Sigmoid colon (tissue), 7 donors: ENCODE results near the gene DAAM1. TPM values are rescaled to one million over a fixed set of nuclear protein-coding genes. Genes with fewer than 3 reads are reported as not detected.

Experiments used
- DNase-seq: peaks from one replicate; pipeline ENCODE4 v3.0.0-alpha.2; 2019
- H3K27ac ChIP-seq, 4 donors: fragments of 200-600 bp; sonication (generic); one replicate each; pipeline ENCODE4 v1.5.1; 2016 to 2019; ENCODE audit warnings: mild to moderate bottlenecking in 1 of 4
- H3K27me3 ChIP-seq, 3 donors: fragments of 200-600 bp; sonication (generic); one replicate each; pipeline ENCODE4 v1.5.1; 2019; ENCODE audit warnings: mild to moderate bottlenecking in 1 of 3
- H3K36me3 ChIP-seq, 4 donors: fragments of 200-600 bp; sonication (generic); one replicate each; pipeline ENCODE4 v1.5.1; 2016 to 2019
- H3K4me1 ChIP-seq, 4 donors: fragments of 200-600 bp; sonication (generic); one replicate each; pipeline ENCODE4 v1.5.1; 2017 to 2019
- H3K4me3 ChIP-seq, 4 donors: fragments of 200-600 bp; sonication (generic); one replicate each; pipeline ENCODE4 v1.5.1; 2017 to 2019; ENCODE audit warnings: mild to moderate bottlenecking in 2 of 4, moderate library complexity in 1 of 4
- H3K9me3 ChIP-seq, 4 donors: fragments of 200-600 bp in 3 of 4; sonication (generic) in 3 of 4; one replicate each; pipeline versions ENCODE4 v1.5.1 to v1.6.1; 2013 to 2019
- EP300 ChIP-seq, 4 donors: sonication (generic); formaldehyde crosslinking; IDR thresholded peaks; one replicate each; pipeline ENCODE4 v1.6.1; 2017; ENCODE audit warnings: antibody characterized with exemption in 4 of 4
- POLR2A ChIP-seq, 2 donors: fragments of 450-650 bp; IDR thresholded peaks; one replicate each; pipeline ENCODE4 v1.6.1; 2016; ENCODE audit warnings: antibody characterized with exemption in 2 of 2, mild to moderate bottlenecking in 2 of 2, moderate library complexity in 2 of 2
- POLR2AphosphoS5 ChIP-seq, 4 donors: sonication (generic); formaldehyde crosslinking; IDR thresholded peaks; one replicate each; pipeline ENCODE4 v1.6.1; 2017; ENCODE audit warnings: antibody characterized with exemption in 4 of 4
- WGBS, 2 donors: extraction: QIAGEN DNeasy Blood & Tissue Kit; methylation state at CpG; one replicate each; pipeline ENCODE4 v1.1.7; 2013; 5-methylcytosine and 5-hydroxymethylcytosine counted together
- intact Hi-C: fragments of 100-400 bp; cut with DNase I; formaldehyde crosslinking; loops from one replicate; pipeline ENCODE4 v1.15.1; 2023
- polyA plus RNA-seq, 3 donors: library from polyadenylated mRNA; stranded (reverse); fragments of 200-250 nt; gene quantifications; one replicate each; pipeline ENCODE4 v1.2.3, GENCODE V29; 2013
- total RNA-seq, 4 donors: library from RNA; depleted of rRNA; stranded (reverse); fragments of >200 nt; gene quantifications; one replicate each; pipeline ENCODE4 v1.1.0, GENCODE V29; 2016
- TF ChIP-seq, protein P1 (sequence below), 4 experiments: fragments of 450-650 bp in 3 of 4; fragments of 200-600 bp in 1 of 4; IDR thresholded peaks; one replicate each; pipeline ENCODE4 v1.5.1; 2016 to 2019; ENCODE audit warnings: antibody characterized with exemption in 4 of 4, mild to moderate bottlenecking in 3 of 4, moderate library complexity in 2 of 4
- donor health status: healthy with polysubstance abuse.
- donor health status: Bipolar disorder and iron deficiency.
- donor health status: healthy.

Gene DAAM1
- total and polyA plus RNA-seq, 7 donors, result 11.4 to 77.8 (median 47.5) TPM

DNA sequence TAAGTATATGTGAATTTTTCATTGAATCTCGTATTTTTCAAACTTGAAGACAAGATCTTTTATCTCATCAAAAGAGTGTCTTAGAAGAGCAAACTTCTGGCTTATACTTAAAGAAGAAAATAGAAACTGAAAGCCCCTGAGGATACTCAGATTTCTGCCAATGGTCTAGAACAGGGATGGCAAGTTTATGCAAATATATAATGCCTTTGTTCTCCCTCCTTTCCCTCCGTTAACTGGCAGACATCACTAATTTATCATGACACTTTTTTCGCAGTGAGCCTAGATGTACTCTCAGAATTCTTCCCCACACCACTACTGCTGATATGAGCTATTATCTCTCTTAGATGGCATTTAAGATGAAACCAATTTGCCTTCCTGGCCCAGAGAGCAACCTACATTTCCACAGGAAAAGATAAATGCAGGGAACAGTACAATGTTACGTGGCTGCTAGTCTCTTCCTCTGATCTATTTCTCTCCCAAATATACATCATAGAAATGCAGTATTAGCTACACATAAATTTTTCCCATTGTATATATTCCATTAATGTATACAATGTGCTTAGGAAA lies 40.0 kb upstream of the DAAM1 start:
- Histone ChIP-seq H3K27ac (no peak overlapping the region), H3K9me3 (no peaks in the 10 kb centered on the region), H3K4me3 (no peak overlapping the region), H3K27me3 (no peaks in the 10 kb centered on the region), H3K4me1 (no peaks in the 10 kb centered on the region), H3K36me3 (no peaks in the 10 kb centered on the region)
- TF ChIP-seq EP300 (IDR thresholded peaks at IDR 0.05) (no peak), POLR2AphosphoS5 (IDR thresholded peaks at IDR 0.05) (no peak), POLR2A (IDR thresholded peaks at IDR 0.05) (no peak)
- TF ChIP-seq, protein P1, sequence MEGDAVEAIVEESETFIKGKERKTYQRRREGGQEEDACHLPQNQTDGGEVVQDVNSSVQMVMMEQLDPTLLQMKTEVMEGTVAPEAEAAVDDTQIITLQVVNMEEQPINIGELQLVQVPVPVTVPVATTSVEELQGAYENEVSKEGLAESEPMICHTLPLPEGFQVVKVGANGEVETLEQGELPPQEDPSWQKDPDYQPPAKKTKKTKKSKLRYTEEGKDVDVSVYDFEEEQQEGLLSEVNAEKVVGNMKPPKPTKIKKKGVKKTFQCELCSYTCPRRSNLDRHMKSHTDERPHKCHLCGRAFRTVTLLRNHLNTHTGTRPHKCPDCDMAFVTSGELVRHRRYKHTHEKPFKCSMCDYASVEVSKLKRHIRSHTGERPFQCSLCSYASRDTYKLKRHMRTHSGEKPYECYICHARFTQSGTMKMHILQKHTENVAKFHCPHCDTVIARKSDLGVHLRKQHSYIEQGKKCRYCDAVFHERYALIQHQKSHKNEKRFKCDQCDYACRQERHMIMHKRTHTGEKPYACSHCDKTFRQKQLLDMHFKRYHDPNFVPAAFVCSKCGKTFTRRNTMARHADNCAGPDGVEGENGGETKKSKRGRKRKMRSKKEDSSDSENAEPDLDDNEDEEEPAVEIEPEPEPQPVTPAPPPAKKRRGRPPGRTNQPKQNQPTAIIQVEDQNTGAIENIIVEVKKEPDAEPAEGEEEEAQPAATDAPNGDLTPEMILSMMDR (IDR thresholded peaks at IDR 0.05), result no peak
- no peak for DNase-seq
- 76 to 93% methylated on average over 4 of the region's 4 CpGs for WGBS, 2 donors
- intact Hi-C loops, result no loop called here

DNA sequence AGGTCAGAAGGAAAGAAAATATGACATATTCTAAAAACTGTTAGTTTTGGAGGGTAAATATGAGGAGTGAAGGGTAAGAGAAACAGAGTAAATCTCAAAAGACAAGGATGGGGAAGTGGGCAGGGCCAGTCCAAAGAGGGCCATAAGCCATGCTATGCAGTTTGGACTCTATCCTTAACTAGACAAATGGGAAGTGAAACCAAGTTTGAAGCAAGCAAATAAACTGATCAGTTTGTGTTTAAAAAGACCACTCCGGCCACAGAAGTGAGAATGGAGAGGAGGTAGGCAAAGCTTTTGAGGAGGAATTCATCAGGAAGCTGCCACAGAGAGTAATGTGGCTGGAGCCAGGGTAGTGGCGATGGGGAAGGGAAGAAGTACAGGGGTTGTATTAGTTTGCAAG lies 37.5 kb upstream of the DAAM1 start:
- no peaks in the 10 kb centered on the region for H3K36me3 ChIP-seq
- 54 to 68% methylated on average over 2 of the region's 2 CpGs for WGBS, 2 donors

DNA sequence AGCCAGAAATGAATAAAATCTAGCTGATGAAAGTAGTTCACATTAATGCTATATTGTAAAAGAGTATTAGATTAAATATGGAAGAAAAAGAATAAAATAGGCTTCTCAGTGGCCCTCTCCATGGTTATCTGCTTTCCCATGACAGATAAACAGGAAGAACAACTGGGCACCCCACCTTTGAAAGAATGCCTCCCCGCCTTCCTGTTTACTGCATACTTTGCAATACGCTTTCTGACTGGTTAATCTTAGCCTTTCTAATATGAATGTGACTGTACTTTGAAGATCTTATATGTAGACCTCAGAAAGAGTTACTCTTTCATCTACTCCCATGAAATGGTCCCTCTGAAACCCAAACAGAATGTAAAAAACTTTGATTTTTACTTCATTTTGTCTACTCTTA lies 34.1 kb upstream of the DAAM1 start:
- no peak for TF ChIP-seq POLR2A (IDR thresholded peaks at IDR 0.05)
- no peaks in the 10 kb centered on the region for H3K36me3 ChIP-seq
- no peaks in the 10 kb centered on the region for H3K9me3 ChIP-seq
- intact Hi-C loops, result no loop called here
- no peaks in the 10 kb centered on the region for H3K27me3 ChIP-seq
- WGBS, 2 donors, result 71 to 84% methylated on average over 2 of the region's 2 CpGs
- H3K4me1 ChIP-seq, result no peaks in the 10 kb centered on the region
- no peak for DNase-seq
- H3K4me3 ChIP-seq, result no peak overlapping the region
- no peak overlapping the region for H3K27ac ChIP-seq

More for the DNA sequence above, 37.5 kb upstream of the DAAM1 start:
- Histone ChIP-seq H3K27ac (no peak overlapping the region), H3K4me3 (no peak overlapping the region), H3K4me1 (no peaks in the 10 kb centered on the region), H3K9me3 (no peaks in the 10 kb centered on the region), H3K27me3 (no peaks in the 10 kb centered on the region)
- no peak for TF ChIP-seq POLR2A (IDR thresholded peaks at IDR 0.05)
- no peak for TF ChIP-seq POLR2AphosphoS5 (IDR thresholded peaks at IDR 0.05)
- TF ChIP-seq EP300 (IDR thresholded peaks at IDR 0.05), result no peak
- TF ChIP-seq, protein P1 (IDR thresholded peaks at IDR 0.05), result no peak
- intact Hi-C loops, result no loop called here
- no peak for DNase-seq

DNA sequence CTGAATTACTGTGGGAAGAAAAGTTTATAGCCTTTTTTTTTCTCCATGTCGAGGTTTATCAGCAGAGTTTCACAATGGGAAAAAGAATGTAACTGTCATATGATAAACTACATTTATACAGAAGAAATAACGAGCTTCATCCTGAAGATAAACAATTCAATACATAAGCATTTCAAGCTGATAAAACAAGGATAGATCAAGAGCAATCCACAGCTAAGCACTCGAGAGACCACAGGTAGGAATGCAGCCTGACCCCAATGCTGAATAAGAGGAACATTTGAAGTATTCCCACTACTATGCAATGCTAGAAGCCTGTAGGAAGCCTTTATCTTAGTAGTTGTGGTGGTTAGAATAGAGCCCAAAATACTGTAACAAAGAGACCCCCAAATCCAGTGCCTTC lies 32.6 kb upstream of the DAAM1 start:
- WGBS, 2 donors, result 34 to 64% methylated on average over 3 of the region's 3 CpGs
- Histone ChIP-seq H3K27ac (no peak overlapping the region), H3K4me3 (no peak overlapping the region), H3K27me3 (no peaks in the 10 kb centered on the region), H3K4me1 (no peaks in the 10 kb centered on the region), H3K9me3 (no peaks in the 10 kb centered on the region), H3K36me3 (no peaks in the 10 kb centered on the region)
- intact Hi-C loops, result no loop called here
- TF ChIP-seq EP300 (IDR thresholded peaks at IDR 0.05) (no peak), POLR2A (IDR thresholded peaks at IDR 0.05) (no peak), POLR2AphosphoS5 (IDR thresholded peaks at IDR 0.05) (no peak)
- TF ChIP-seq, protein P1 (IDR thresholded peaks at IDR 0.05), result no peak
- no peak for DNase-seq

DNA sequence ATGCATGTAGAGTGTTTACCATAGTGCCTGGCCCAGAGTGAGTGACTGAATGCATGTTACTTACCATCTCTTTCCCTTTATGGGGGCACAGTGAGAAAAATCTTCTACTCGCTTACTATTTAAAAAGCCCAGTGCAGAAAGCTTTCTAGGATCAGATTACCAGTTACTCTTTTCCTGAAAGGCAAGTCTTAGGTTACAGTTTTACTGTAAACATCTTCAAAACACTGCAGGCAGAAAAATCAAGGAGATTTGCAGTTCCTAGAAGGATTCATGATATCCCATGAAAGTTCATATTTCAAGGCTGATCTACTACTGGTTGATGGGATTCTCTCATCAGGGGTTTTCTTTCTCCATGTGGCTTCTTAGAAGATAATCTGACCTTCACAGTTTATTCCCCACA lies 29.3 kb upstream of the DAAM1 start:
- TF ChIP-seq POLR2A (IDR thresholded peaks at IDR 0.05) (no peak), EP300 (IDR thresholded peaks at IDR 0.05) (no peak)
- H3K4me3 ChIP-seq, result no peak overlapping the region

DNA sequence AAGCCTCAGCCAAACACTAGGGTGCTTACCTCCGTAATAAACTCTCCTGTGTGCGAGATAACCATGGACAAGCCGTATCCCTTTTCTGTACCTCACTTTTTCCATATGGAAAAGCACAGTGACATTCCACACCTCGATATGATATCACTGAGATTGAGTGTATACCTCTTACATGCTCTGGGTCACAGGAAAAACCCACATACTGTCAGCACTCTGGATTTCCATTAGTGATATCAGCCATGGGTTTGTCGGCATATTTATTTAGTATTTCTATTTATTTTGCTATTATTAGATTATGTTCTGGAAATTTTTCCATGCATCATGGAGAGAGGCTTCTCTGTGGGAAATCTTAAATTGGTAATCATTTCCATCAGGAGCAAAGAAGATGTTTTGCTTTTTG lies 28.0 kb upstream of the DAAM1 start:
- Histone ChIP-seq H3K4me1 (peaks cover 0 to 3% (median 0%) of the 10 kb centered on the region in 4 donors), H3K27ac (no peak overlapping the region), H3K36me3 (no peaks in the 10 kb centered on the region), H3K27me3 (no peaks in the 10 kb centered on the region), H3K4me3 (no peak overlapping the region), H3K9me3 (no peaks in the 10 kb centered on the region)
- WGBS, 2 donors, result 82 to 87% methylated on average over 5 of the region's 5 CpGs
- TF ChIP-seq POLR2A (IDR thresholded peaks at IDR 0.05) (no peak), POLR2AphosphoS5 (IDR thresholded peaks at IDR 0.05) (no peak), EP300 (IDR thresholded peaks at IDR 0.05) (no peak)
- TF ChIP-seq, protein P1 (IDR thresholded peaks at IDR 0.05), result no peak
- no peak for DNase-seq
- intact Hi-C loops, result no loop called here

More for the DNA sequence above, 29.3 kb upstream of the DAAM1 start:
- WGBS, 2 donors, result 91 to 92% methylated on average over 1 of the region's 1 CpG
- intact Hi-C loops, result no loop called here
- peaks cover 0 to 3% (median 0%) of the 10 kb centered on the region in 4 donors for H3K4me1 ChIP-seq
- H3K27ac ChIP-seq, result no peak overlapping the region
- no peaks in the 10 kb centered on the region for H3K9me3 ChIP-seq
- H3K27me3 ChIP-seq, result no peaks in the 10 kb centered on the region
- DNase-seq, result no peak
- no peaks in the 10 kb centered on the region for H3K36me3 ChIP-seq
